Common myeloid progenitor, CD34-positive (primary cell): ENCODE results near the gene ATAD3C.
"Not testable (repeated sequence)": the region's sequence is repeated elsewhere in the genome, so short reads cannot be mapped to it uniquely, and the experiment has no call there.

Experiments used
- CTCF ChIA-PET: fragments of 350-600 bp; sonication (Branson Sonifier 250); formaldehyde crosslinking; loops from one replicate; lab custom pipeline; 2021; ENCODE audit warnings: antibody characterized with exemption; lab: Charles Lee
- POLR2A ChIA-PET: fragments of 350-600 bp; sonication (Branson Sonifier 250); formaldehyde crosslinking; loops from one replicate; lab custom pipeline; 2021; ENCODE audit warnings: antibody characterized with exemption; lab: Charles Lee
- DNase-seq, 3 donors: peaks; one replicate each; pipeline versions ENCODE4 v3.0.0 to v3.0.0-alpha.2; 2013
- H3K27ac ChIP-seq, 2 experiments: 1 replicate in 1 of 2; 2 replicates in 1 of 2; pipeline ENCODE4 v1.7.0; 2013; ENCODE audit warnings: inconsistent platforms in 2 of 2, low read length in 2 of 2, mild to moderate bottlenecking in 2 of 2, low read depth in 1 of 2, moderate library complexity in 1 of 2; ENCODE audit not compliant: severe bottlenecking in 2 of 2, insufficient read depth in 1 of 2, poor library complexity in 1 of 2
- H3K27me3 ChIP-seq, 5 experiments: replicated peaks in 2 of 5; 1 replicate in 3 of 5; 2 replicates in 2 of 5; pipeline versions ENCODE4 v1.6.1 to v1.7.0; 2013; ENCODE audit warnings: low read length in 4 of 5, mild to moderate bottlenecking in 2 of 5, moderate library complexity in 2 of 5, inconsistent platforms in 1 of 5; ENCODE audit not compliant: insufficient read depth in 5 of 5, control insufficient read depth in 4 of 5
- H3K36me3 ChIP-seq, 4 experiments: 1 replicate in 2 of 4; 2 replicates in 2 of 4; pipeline versions ENCODE4 v1.6.1 to v1.7.0; 2013; ENCODE audit warnings: low read length in 3 of 4, control low read depth in 1 of 4, mild to moderate bottlenecking in 1 of 4; ENCODE audit not compliant: control insufficient read depth in 4 of 4, insufficient read depth in 4 of 4
- H3K4me1 ChIP-seq, 4 experiments: 1 replicate in 3 of 4; 2 replicates in 1 of 4; pipeline versions ENCODE4 v1.6.1 to v1.7.1; 2013; ENCODE audit warnings: low read length in 3 of 4, mild to moderate bottlenecking in 3 of 4, control low read depth in 1 of 4, inconsistent platforms in 1 of 4, moderate library complexity in 1 of 4; ENCODE audit not compliant: control insufficient read depth in 4 of 4, insufficient read depth in 4 of 4; ENCODE audit errors: control extremely low read depth in 1 of 4
- H3K4me3 ChIP-seq, 7 experiments: 1 replicate in 4 of 7; 2 replicates in 3 of 7; pipeline versions ENCODE4 v1.5.1 to v1.7.0; 2013; ENCODE audit warnings: mild to moderate bottlenecking in 7 of 7, low read length in 6 of 7, moderate library complexity in 6 of 7, inconsistent platforms in 2 of 7, low read depth in 2 of 7, control low read depth in 1 of 7; ENCODE audit not compliant: insufficient read depth in 4 of 7, control insufficient read depth in 1 of 7; ENCODE audit errors: extremely low read depth in 1 of 7
- H3K9me3 ChIP-seq, 5 experiments: 1 replicate in 4 of 5; 2 replicates in 1 of 5; pipeline versions ENCODE4 v1.6.1 to v1.7.1; 2013; ENCODE audit warnings: low read length in 4 of 5, mild to moderate bottlenecking in 2 of 5, inconsistent platforms in 1 of 5, low read depth in 1 of 5, moderate library complexity in 1 of 5; ENCODE audit not compliant: control insufficient read depth in 4 of 5, insufficient read depth in 2 of 5; ENCODE audit errors: control extremely low read depth in 1 of 5
- WGBS: methylation state at CpG from one replicate; pipeline ENCODE4 v1.1.5; 2013; ENCODE audit not compliant: insufficient coverage; 5-methylcytosine and 5-hydroxymethylcytosine counted together

Gene ATAD3C

GRCh38 chr1:1508775-1509464 is 59.4 kb downstream of the ATAD3C start:
- WGBS, result 89% methylated on average over 9 of the region's 34 CpGs
- DNase-seq, H3K9me3 ChIP-seq, POLR2A ChIA-PET, H3K27me3 ChIP-seq, H3K36me3 ChIP-seq, CTCF ChIA-PET, H3K4me3 ChIP-seq, H3K27ac ChIP-seq: not testable (repeated sequence)
- peaks cover 2 to 22% (median 10%) of the 10 kb centered on the region in 4 experiments for H3K4me1 ChIP-seq

DNA sequence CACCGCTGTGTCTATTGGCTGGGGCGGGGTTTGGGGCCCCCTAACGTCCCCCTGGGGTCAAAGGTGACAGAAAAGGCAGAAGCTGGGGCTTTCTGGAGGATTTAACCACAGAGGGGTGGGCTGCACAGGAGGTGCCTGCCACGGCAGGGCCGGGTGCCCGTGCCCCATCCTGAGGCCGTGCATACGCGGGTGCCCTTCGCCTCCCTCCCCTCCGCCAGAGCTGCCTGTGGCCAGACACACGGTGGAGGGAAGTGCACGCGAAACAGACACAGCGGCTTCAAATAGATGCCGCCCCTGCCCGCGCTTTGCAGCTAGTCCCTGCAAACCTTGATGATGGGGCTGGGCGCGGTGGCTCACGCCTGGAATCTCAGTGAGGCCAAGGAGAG is 60.0 kb downstream of the ATAD3C start:
- peak in 2 of 3 donors; percentile 12 to 28 for DNase-seq
- POLR2A ChIA-PET, result interaction anchor here (0.7 kb wide), 1 partner anchor 75 kb away, joined by 3 read pairs; no protein-coding TSS in a partner anchor
- H3K27ac ChIP-seq, H3K4me3 ChIP-seq, H3K36me3 ChIP-seq, CTCF ChIA-PET, H3K27me3 ChIP-seq, H3K9me3 ChIP-seq: not testable (repeated sequence)
- WGBS, result 93% methylated on average over 3 of the region's 21 CpGs
- H3K4me1 ChIP-seq, result peaks cover 2 to 26% (median 12%) of the 10 kb centered on the region in 4 experiments

DNA sequence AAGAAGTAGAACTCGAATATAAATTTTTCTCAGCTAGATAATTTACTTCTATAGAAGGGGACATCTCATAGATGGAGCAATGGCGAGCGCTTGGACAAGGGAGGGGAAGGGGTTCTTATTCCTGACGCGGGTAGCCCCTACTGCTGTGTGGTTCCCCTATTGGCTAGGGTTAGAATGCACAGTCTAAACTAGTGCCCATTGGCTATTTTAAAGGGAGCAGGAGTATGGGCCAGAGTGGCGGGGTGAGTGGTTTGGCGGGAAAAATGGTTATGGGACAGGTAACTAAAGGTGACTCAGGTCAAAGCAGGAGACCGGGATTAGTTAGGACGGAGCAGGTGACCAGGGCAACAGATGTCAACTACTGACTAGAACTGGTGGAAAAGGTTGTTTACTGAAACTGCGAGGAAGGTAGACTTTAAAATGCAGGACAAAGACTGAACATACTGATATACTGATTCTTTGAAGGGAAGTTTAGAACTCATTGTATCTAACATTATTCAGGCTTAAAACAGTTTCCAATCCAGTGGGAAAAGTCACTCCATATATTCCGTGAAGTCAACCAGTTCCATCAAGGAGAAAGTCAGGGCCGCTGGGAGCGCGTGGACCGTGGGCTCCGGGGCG is 61.5 kb downstream of the ATAD3C start:
- Histone ChIP-seq H3K4me3 (peak overlapping the region; percentile 66 to 91 (median 87)), H3K27ac (peak overlapping the region; percentile 90 to 93), H3K36me3 (peaks cover 0 to 7% (median 1%) of the 10 kb centered on the region in 4 experiments), H3K27me3 (no peaks in the 10 kb centered on the region), H3K9me3 (peaks cover 0 to 4% (median 0%) of the 10 kb centered on the region in 5 experiments), H3K4me1 (peaks cover 2 to 21% (median 11%) of the 10 kb centered on the region in 4 experiments)
- 6% methylated on average over 13 of the region's 17 CpGs for WGBS
- DNase-seq, result peak; percentile 20 to 46 (median 35)
- ChIA-PET CTCF (interaction anchor here (0.6 kb wide), 1 partner anchor 12 kb away, joined by 3 read pairs; no protein-coding TSS in a partner anchor), POLR2A (interaction anchor here (0.6 to 0.7 kb wide), 2 partner anchors 45 to 354 kb away, joined by 4 read pairs; no protein-coding TSS in a partner anchor)

GRCh38 chr1:1511533-1512285 is 62.2 kb downstream of the ATAD3C start, which contains the start of gene ATAD3A:
Gene ATAD3A, plus strand, starts transcription at chr1:1512162. Its CDS starts 107 bp downstream, at chr1:1512269.
- Histone ChIP-seq H3K4me3 (peak within 1 kb of the TSS; percentile 66 to 91 (median 87)), H3K9me3 (peaks cover 0 to 4% (median 0%) of the 10 kb centered on the region in 5 experiments), H3K4me1 (peaks cover 2 to 21% (median 11%) of the 10 kb centered on the region in 4 experiments), H3K27me3 (no peaks in the 10 kb centered on the region), H3K27ac (peak within 1 kb of the TSS; percentile 90 to 93), H3K36me3 (peaks cover 0 to 9% (median 2%) of the 10 kb centered on the region in 4 experiments)
- peak; percentile 98 to 99 (median 98) for DNase-seq
- POLR2A ChIA-PET, result interaction anchor here (0.6 to 0.7 kb wide), 2 partner anchors 46 to 354 kb away, joined by 4 read pairs; no protein-coding TSS in a partner anchor
- WGBS, result under 1% methylated on average over 85 of the region's 99 CpGs
- CTCF ChIA-PET, result no interaction called here

DNA sequence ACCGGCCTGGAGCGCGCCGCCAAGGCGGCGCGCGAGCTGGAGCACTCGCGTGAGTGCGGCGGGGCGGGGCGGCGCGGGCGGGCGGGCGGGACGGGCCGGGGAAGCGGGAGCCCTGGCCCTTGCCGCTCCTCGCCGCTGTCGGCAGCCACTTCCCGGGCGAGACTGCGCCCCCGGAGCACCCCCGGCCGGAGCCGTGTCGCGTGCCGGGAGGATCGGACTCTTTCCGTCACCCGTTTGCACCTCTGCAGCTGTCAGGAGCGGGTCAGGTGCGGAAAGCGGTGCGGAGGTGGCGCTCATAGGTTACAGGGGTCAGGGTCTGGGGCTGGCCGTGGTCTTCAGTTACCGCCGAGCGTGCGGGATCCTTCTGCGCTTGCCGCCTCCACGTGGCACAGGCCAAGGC is 62.9 kb downstream of the ATAD3C start:
- H3K27me3 ChIP-seq, POLR2A ChIA-PET, H3K9me3 ChIP-seq, CTCF ChIA-PET, H3K27ac ChIP-seq: not testable (repeated sequence)
- peak in 1 of 3 donors; percentile 10 for DNase-seq
- WGBS, result 0% methylated on average over 11 of the region's 52 CpGs
- peaks cover 0 to 13% (median 4%) of the 10 kb centered on the region in 4 experiments for H3K36me3 ChIP-seq
- H3K4me1 ChIP-seq, result peaks cover 2 to 21% (median 11%) of the 10 kb centered on the region in 4 experiments
- H3K4me3 ChIP-seq, result peak overlapping the region in 5 of 7 experiments; percentile 61 to 91 (median 88)

DNA sequence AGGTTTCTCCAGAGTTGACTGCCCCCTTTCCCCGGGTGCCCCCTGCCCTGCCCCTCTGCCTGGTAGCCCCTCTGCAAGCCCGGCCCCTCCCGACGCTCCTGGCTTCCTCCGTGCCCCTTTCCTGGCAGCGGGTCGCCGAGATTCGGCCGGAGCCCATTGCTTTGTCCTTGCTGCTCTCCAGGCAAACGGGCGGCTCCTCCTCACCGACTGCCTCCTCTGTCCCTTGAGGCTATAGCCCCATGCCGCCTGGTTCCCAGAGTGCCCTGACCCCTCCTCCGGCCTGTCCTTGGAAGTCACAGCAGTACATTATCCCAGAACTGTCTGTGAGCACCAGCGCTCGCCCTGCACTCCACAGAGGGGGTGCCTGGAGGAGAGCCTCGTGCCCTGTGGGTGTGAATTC is 64.2 kb downstream of the ATAD3C start:
- POLR2A ChIA-PET, H3K27ac ChIP-seq, H3K27me3 ChIP-seq, H3K9me3 ChIP-seq, H3K4me3 ChIP-seq, CTCF ChIA-PET, DNase-seq: not testable (repeated sequence)
- H3K4me1 ChIP-seq, result peaks cover 2 to 21% (median 11%) of the 10 kb centered on the region in 4 experiments
- H3K36me3 ChIP-seq, result peaks cover 0 to 23% (median 11%) of the 10 kb centered on the region in 4 experiments
- 98% methylated on average over 8 of the region's 18 CpGs for WGBS
